HepG2 (cell line): ENCODE results near the gene RPS6KA3. TPM values are rescaled to one million over a fixed set of nuclear protein-coding genes. Genes with fewer than 3 reads are reported as not detected.

Experiments used
- CHD4 ChIP-seq: fragments of 200-600 bp; sonication (generic); IDR thresholded peaks from 2 replicates; pipeline ENCODE4 v1.7.0; 2017; ENCODE audit warnings: mild to moderate bottlenecking, low read length, borderline replicate concordance
- GTF3A ChIP-seq: sonication (generic); formaldehyde crosslinking; conservative IDR thresholded peaks from 2 replicates; pipeline ENCODE4 v1.4.0; 2020; ENCODE audit warnings: mild to moderate bottlenecking, missing genetic modification reagents
- ISL2 ChIP-seq: sonication (generic); formaldehyde crosslinking; IDR thresholded peaks from 2 replicates; pipeline ENCODE4 v1.5.0; 2020; ENCODE audit warnings: missing genetic modification reagents
- KDM2A ChIP-seq: sonication (generic); formaldehyde crosslinking; IDR thresholded peaks from 2 replicates; pipeline ENCODE4 v1.4.0; 2020; ENCODE audit warnings: low read depth, missing genetic modification reagents, borderline replicate concordance
- MEF2D ChIP-seq: sonication (generic); formaldehyde crosslinking; IDR thresholded peaks from 2 replicates; pipeline ENCODE4 v1.5.1; 2020; ENCODE audit warnings: mild to moderate bottlenecking, missing genetic modification reagents
- PPARG ChIP-seq: conservative IDR thresholded peaks from 2 replicates; pipeline ENCODE4 v1.6.1; 2016; ENCODE audit warnings: missing biosample characterization, missing genetic modification reagents
- PRDM15 ChIP-seq: sonication (generic); formaldehyde crosslinking; IDR thresholded peaks from 2 replicates; pipeline ENCODE4 v1.4.0; 2020; ENCODE audit warnings: missing genetic modification reagents
- RARA ChIP-seq: IDR thresholded peaks from 2 replicates; pipeline ENCODE4 v1.6.1; 2016; ENCODE audit warnings: missing genetic modification reagents, missing compliant biosample characterization
- RBAK ChIP-seq: sonication (generic); formaldehyde crosslinking; IDR thresholded peaks from 2 replicates; pipeline ENCODE4 v1.5.1; 2020; ENCODE audit warnings: mild to moderate bottlenecking, missing genetic modification reagents
- RXRB ChIP-seq: IDR thresholded peaks from 2 replicates; pipeline ENCODE4 v1.6.1; 2016; ENCODE audit warnings: borderline replicate concordance, missing genetic modification reagents, missing compliant biosample characterization
- TMF1 ChIP-seq: sonication (generic); formaldehyde crosslinking; IDR thresholded peaks from 2 replicates; pipeline ENCODE4 v1.8.1; 2022; ENCODE audit warnings: low read depth, missing genetic modification reagents
- TRIM24 ChIP-seq: sonication (generic); formaldehyde crosslinking; IDR thresholded peaks from 2 replicates; pipeline ENCODE4 v1.8.0; 2022; ENCODE audit warnings: mild to moderate bottlenecking, missing genetic modification reagents
- WIZ ChIP-seq: sonication (generic); formaldehyde crosslinking; IDR thresholded peaks from 2 replicates; pipeline ENCODE4 v1.5.1; 2020; ENCODE audit warnings: mild to moderate bottlenecking, missing genetic modification reagents
- ZNF121 ChIP-seq: sonication (generic); formaldehyde crosslinking; IDR thresholded peaks from 2 replicates; pipeline ENCODE4 v1.5.0; 2020; ENCODE audit warnings: mild to moderate bottlenecking, missing genetic modification reagents
- ZNF660 ChIP-seq: sonication (generic); formaldehyde crosslinking; IDR thresholded peaks from 2 replicates; pipeline ENCODE4 v1.5.1; 2020; ENCODE audit warnings: mild to moderate bottlenecking, low read depth, missing genetic modification reagents, borderline replicate concordance
- ZNF740 ChIP-seq: sonication (generic); formaldehyde crosslinking; IDR thresholded peaks from 2 replicates; pipeline ENCODE4 v1.4.0; 2020; ENCODE audit warnings: missing genetic modification reagents
- polyA plus RNA-seq, 8 experiments: library from polyadenylated mRNA; depleted of rRNA in 3 of 8; stranded (reverse) in 7 of 8; unstranded in 1 of 8; fragments of >200 nt; fragmentation: Illumina TruSeq in 4 of 8; extraction: Trizol in 4 of 8; gene quantifications; 2 replicates each; pipeline versions ENCODE4 v1.2.1 to v1.2.3, GENCODE V29; 2011 to 2016; ENCODE audit warnings: low read depth in 4 of 8, missing spikeins in 1 of 8, mixed read lengths in 1 of 8; ENCODE audit not compliant: insufficient read depth in 1 of 8
- total RNA-seq, 5 experiments: library from RNA; depleted of rRNA; stranded (reverse); fragments of >200 nt; fragmentation: Illumina TruSeq; extraction: Trizol; gene quantifications; 2 replicates each; pipeline ENCODE4 v1.2.3, GENCODE V29; 2016; ENCODE audit warnings: low read depth in 1 of 5
- TF ChIP-seq, protein P1 (sequence below): sonication (generic); formaldehyde crosslinking; conservative IDR thresholded peaks from 2 replicates; pipeline ENCODE4 v1.4.0; 2020; ENCODE audit warnings: missing genetic modification reagents
- TF ChIP-seq, protein P2 (sequence below): sonication (generic); formaldehyde crosslinking; IDR thresholded peaks from 2 replicates; pipeline ENCODE4 v1.5.0; 2020; ENCODE audit warnings: missing genetic modification reagents
- TF ChIP-seq, protein P3 (sequence below): conservative IDR thresholded peaks from 2 replicates; pipeline ENCODE4 v1.6.1; 2018; ENCODE audit warnings: missing genetic modification reagents
- TF ChIP-seq, protein P4 (sequence below): sonication (generic); formaldehyde crosslinking; IDR thresholded peaks from 2 replicates; pipeline ENCODE4 v1.4.0; 2020; ENCODE audit warnings: missing genetic modification reagents, borderline replicate concordance

Gene RPS6KA3
- total and polyA plus RNA-seq, 2 of the 13 experiments (the other 11 are each of a cell fraction or from before 2014, with no cell fraction given): 314 to 357 TPM

DNA sequence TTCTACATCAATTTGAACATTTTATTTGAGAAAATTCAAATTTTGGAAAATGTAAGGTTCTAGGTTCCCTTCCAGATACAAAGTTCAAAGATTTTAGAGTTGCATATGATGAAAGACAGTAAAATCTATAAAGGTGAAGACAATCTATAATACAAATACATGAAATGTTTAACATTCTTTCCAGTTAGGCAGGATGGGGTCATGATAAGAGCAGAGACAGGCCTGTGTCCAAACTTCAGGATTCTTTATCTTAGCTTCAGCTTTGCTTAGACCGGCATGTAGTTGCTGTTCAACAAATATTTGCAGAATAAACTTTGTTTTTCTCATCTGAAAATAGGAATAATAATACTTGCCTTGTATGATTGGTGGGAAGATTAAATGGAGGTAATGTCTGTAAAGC is 4.5 kb upstream of the RPS6KA3 start (continued):
- TF ChIP-seq ZNF740 (CRISPR knock-in tag) (no peak), ZNF660 (CRISPR knock-in tag) (no peak), TRIM24 (CRISPR knock-in tag) (no peak), WIZ (no peak), CHD4 (no peak), ISL2 (CRISPR knock-in tag) (peak; percentile 96), GTF3A (CRISPR knock-in tag) (no peak), KDM2A (no peak), RXRB (CRISPR knock-in tag) (peak; percentile 70), MEF2D (CRISPR knock-in tag) (no peak), RARA (CRISPR knock-in tag) (peak; percentile 85), TMF1 (CRISPR knock-in tag) (no peak), RBAK (CRISPR knock-in tag) (no peak), PPARG (CRISPR knock-in tag) (0 out of 2 replicates have a peak, but pooled peaks have one; percentile 30), PRDM15 (CRISPR knock-in tag) (no peak), ZNF121 (no peak)
- TF ChIP-seq, protein P1, sequence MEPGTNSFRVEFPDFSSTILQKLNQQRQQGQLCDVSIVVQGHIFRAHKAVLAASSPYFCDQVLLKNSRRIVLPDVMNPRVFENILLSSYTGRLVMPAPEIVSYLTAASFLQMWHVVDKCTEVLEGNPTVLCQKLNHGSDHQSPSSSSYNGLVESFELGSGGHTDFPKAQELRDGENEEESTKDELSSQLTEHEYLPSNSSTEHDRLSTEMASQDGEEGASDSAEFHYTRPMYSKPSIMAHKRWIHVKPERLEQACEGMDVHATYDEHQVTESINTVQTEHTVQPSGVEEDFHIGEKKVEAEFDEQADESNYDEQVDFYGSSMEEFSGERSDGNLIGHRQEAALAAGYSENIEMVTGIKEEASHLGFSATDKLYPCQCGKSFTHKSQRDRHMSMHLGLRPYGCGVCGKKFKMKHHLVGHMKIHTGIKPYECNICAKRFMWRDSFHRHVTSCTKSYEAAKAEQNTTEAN (CRISPR knock-in tag): no peak
- TF ChIP-seq, protein P2, sequence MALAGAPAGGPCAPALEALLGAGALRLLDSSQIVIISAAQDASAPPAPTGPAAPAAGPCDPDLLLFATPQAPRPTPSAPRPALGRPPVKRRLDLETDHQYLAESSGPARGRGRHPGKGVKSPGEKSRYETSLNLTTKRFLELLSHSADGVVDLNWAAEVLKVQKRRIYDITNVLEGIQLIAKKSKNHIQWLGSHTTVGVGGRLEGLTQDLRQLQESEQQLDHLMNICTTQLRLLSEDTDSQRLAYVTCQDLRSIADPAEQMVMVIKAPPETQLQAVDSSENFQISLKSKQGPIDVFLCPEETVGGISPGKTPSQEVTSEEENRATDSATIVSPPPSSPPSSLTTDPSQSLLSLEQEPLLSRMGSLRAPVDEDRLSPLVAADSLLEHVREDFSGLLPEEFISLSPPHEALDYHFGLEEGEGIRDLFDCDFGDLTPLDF (CRISPR knock-in tag): no peak
- TF ChIP-seq, protein P3, sequence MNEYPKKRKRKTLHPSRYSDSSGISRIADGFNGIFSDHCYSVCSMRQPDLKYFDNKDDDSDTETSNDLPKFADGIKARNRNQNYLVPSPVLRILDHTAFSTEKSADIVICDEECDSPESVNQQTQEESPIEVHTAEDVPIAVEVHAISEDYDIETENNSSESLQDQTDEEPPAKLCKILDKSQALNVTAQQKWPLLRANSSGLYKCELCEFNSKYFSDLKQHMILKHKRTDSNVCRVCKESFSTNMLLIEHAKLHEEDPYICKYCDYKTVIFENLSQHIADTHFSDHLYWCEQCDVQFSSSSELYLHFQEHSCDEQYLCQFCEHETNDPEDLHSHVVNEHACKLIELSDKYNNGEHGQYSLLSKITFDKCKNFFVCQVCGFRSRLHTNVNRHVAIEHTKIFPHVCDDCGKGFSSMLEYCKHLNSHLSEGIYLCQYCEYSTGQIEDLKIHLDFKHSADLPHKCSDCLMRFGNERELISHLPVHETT (CRISPR knock-in tag): no peak
- TF ChIP-seq, protein P4, sequence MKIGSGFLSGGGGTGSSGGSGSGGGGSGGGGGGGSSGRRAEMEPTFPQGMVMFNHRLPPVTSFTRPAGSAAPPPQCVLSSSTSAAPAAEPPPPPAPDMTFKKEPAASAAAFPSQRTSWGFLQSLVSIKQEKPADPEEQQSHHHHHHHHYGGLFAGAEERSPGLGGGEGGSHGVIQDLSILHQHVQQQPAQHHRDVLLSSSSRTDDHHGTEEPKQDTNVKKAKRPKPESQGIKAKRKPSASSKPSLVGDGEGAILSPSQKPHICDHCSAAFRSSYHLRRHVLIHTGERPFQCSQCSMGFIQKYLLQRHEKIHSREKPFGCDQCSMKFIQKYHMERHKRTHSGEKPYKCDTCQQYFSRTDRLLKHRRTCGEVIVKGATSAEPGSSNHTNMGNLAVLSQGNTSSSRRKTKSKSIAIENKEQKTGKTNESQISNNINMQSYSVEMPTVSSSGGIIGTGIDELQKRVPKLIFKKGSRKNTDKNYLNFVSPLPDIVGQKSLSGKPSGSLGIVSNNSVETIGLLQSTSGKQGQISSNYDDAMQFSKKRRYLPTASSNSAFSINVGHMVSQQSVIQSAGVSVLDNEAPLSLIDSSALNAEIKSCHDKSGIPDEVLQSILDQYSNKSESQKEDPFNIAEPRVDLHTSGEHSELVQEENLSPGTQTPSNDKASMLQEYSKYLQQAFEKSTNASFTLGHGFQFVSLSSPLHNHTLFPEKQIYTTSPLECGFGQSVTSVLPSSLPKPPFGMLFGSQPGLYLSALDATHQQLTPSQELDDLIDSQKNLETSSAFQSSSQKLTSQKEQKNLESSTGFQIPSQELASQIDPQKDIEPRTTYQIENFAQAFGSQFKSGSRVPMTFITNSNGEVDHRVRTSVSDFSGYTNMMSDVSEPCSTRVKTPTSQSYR (CRISPR knock-in tag): 0 out of 2 replicates have a peak, but pooled peaks have one; percentile 20
